GM23248 (cell line): ENCODE measurements around the gene EZR. TPM values are rescaled to one million over a fixed set of nuclear protein-coding genes. Genes with fewer than 3 reads are reported as not detected.

Experiments
- DNase-seq: peaks from one replicate; pipeline ENCODE4 v3.0.0-alpha.2; 2015
- H2AFZ ChIP-seq: fragments of 200-600 bp; sonication (generic); 2 replicates; pipeline ENCODE4 v1.6.1; 2016; ENCODE audit warnings: antibody characterized with exemption
- H3F3A ChIP-seq: fragments of 200-600 bp; sonication (generic); 2 replicates; pipeline ENCODE4 v1.6.1; 2016; ENCODE audit warnings: mild to moderate bottlenecking, antibody characterized with exemption, mixed run types; ENCODE audit not compliant: insufficient read depth
- H3K27ac ChIP-seq: fragments of 200-600 bp; sonication (generic); 2 replicates; pipeline ENCODE4 v1.5.1; 2016; ENCODE audit warnings: mild to moderate bottlenecking
- H3K27me3 ChIP-seq: fragments of 200-600 bp; sonication (generic); replicated peaks from 2 replicates; pipeline ENCODE4 v1.6.1; 2016; ENCODE audit warnings: mild to moderate bottlenecking; ENCODE audit not compliant: insufficient read depth
- H3K36me3 ChIP-seq: fragments of 200-600 bp; sonication (generic); 2 replicates; pipeline ENCODE4 v1.6.1; 2016; ENCODE audit warnings: low read depth, mild to moderate bottlenecking
- H3K4me1 ChIP-seq: fragments of 200-600 bp; sonication (generic); 2 replicates; pipeline ENCODE4 v1.6.1; 2016; ENCODE audit warnings: mild to moderate bottlenecking; ENCODE audit not compliant: insufficient read depth
- H3K4me2 ChIP-seq: fragments of 200-600 bp; sonication (generic); one replicate; pipeline ENCODE4 v1.6.1; 2016; ENCODE audit warnings: mild to moderate bottlenecking; ENCODE audit not compliant: unreplicated experiment
- H3K4me3 ChIP-seq: fragments of 200-600 bp; sonication (generic); 2 replicates; pipeline ENCODE4 v1.5.1; 2016; ENCODE audit warnings: mild to moderate bottlenecking
- H3K79me2 ChIP-seq: fragments of 200-600 bp; sonication (generic); 2 replicates; pipeline ENCODE4 v1.6.1; 2016; ENCODE audit warnings: mild to moderate bottlenecking; ENCODE audit not compliant: insufficient read depth
- H3K9ac ChIP-seq: fragments of 200-600 bp; sonication (generic); 2 replicates; pipeline ENCODE4 v1.6.1; 2016; ENCODE audit warnings: mild to moderate bottlenecking
- H3K9me2 ChIP-seq: fragments of 200-600 bp; sonication (generic); 2 replicates; pipeline ENCODE4 v1.6.1; 2016; ENCODE audit warnings: mixed run types, mild to moderate bottlenecking, moderate library complexity; ENCODE audit not compliant: insufficient read depth
- H3K9me3 ChIP-seq: fragments of 200-600 bp; sonication (generic); one replicate; pipeline ENCODE4 v1.6.1; 2017; ENCODE audit warnings: low read depth
- H4K20me1 ChIP-seq: fragments of 200-600 bp; sonication (generic); 2 replicates; pipeline ENCODE4 v1.6.0; 2016; ENCODE audit not compliant: insufficient read depth
- EZH2 ChIP-seq: fragments of 200-600 bp; sonication (generic); IDR thresholded peaks from 2 replicates; pipeline ENCODE4 v1.6.1; 2018; ENCODE audit warnings: antibody characterized with exemption, mild to moderate bottlenecking; ENCODE audit not compliant: insufficient read depth, poor library complexity, severe bottlenecking
- EZH2phosphoT487 ChIP-seq: fragments of 200-600 bp; sonication (generic); IDR thresholded peaks from 2 replicates; pipeline ENCODE4 v1.6.1; 2018; ENCODE audit warnings: antibody characterized with exemption, moderate library complexity, mild to moderate bottlenecking, low read depth; ENCODE audit not compliant: insufficient read depth
- WGBS, 2 experiments: methylation state at CpG; one replicate each; pipeline ENCODE4 v1.1.6; 2015 to 2017; ENCODE audit warnings: low lambda C conversion rate in 2 of 2, low coverage in 1 of 2; ENCODE audit errors: missing lambda C conversion rate in 2 of 2; 5-methylcytosine and 5-hydroxymethylcytosine counted together
- in situ Hi-C: fragments of 300-500 bp; cut with MboI; formaldehyde crosslinking; loops from 2 replicates; pipeline ENCODE4 v1.15.0; 2020
- polyA plus RNA-seq: library from polyadenylated mRNA; unstranded; fragments of >200 nt; fragmentation: Nextera tagmentation; extraction: Ambion mirVana; gene quantifications from 2 replicates; pipeline ENCODE4 v1.2.1, GENCODE V29; 2016
- total RNA-seq: library from RNA; depleted of rRNA; stranded (reverse); fragments of >200 nt; shearing (Covaris generic); gene quantifications from 2 replicates; pipeline ENCODE4 v1.2.3, GENCODE V29; 2014

Gene EZR
- total and polyA plus RNA-seq, 2 experiments from 2014 or later = 52.4 to 65.2 TPM

DNA sequence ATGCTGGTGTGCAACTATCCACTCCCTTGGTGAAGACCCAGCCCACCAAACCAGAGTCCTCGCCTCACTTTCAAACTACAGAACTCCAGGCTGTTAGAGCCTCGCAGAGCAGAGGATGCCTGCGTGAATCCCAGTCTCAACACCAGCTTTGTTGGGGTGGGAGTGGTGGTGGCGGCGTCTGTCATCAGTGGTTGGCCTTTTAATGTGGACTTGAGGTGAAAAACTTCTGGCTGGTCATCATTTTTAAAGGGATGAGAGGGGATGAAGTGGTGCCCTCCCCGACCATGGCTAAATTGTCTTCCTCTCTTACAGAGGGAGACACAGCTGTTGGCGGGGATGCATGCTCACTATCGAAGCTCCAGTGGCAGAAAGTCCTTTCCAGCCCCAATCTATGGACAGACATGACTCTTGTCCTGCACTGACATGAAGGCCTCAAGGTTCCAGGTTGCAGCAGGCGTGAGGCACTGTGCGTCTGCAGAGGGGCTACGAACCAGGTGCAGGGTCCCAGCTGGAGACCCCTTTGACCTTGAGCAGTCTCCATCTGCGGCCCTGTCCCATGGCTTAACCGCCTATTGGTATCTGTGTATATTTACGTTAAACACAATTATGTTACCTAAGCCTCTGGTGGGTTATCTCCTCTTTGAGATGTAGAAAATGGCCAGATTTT lies 54.9 kb downstream of the EZR start:
- Histone ChIP-seq H3K9me2 (no peaks in the 10 kb centered on the region), H4K20me1 (no peaks in the 10 kb centered on the region), H3K9me3 (no peaks in the 10 kb centered on the region), H3K4me3 (no peak overlapping the region), H3F3A (no peaks in the 10 kb centered on the region), H3K36me3 (0 out of 2 replicates have a peak, but pooled peaks cover 6% of the 10 kb centered on the region), H3K27ac (no peak overlapping the region), H2AFZ (no peak overlapping the region), H3K27me3 (no peaks in the 10 kb centered on the region), H3K79me2 (no peaks in the 10 kb centered on the region), H3K9ac (no peak overlapping the region), H3K4me1 (no peaks in the 10 kb centered on the region), H3K4me2 (no peak overlapping the region)
- in situ Hi-C loops = no loop called here
- TF ChIP-seq EZH2phosphoT487 (no peak), EZH2 (no peak)
- WGBS, 2 experiments = 95 to 96% methylated on average over 14 of the region's 14 CpGs
- DNase-seq = no peak

DNA sequence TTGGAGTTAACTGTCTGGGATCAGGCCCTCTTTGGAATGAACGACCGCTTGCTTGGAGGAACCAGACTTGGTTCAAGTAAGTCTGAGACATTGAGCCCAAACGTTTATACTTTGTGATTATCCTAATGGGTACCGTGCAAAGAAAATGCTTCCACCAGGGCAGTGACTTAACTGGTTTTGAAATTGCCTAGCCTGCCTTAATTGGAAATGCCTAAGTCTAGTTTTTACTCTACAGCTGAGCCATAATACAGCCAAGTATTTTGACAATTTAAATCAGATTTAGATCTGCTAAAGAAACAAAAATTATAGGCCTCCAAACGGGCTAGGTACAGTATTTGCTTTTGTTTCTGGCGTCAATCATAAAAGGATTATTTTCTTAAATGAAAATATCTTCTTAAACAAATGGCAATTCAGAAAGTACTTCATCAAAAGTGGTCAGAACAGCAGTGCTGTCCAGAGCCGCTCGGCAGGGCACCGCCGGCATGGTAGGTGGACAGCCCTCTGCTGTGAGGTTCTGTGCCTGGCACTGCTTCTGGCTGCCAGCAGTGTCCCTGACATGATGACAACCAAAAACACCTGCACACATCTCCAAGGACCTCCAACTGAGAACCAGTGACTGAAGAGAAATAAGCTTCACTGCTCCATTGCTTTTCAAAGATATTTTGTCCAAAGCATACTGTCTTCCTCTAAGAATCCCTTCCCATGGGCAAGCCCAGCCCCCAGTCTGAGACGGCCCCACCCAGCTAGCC lies 55.6 kb downstream of the EZR start:
- Histone ChIP-seq H3K4me3 (no peak overlapping the region), H3K27me3 (no peaks in the 10 kb centered on the region), H3K79me2 (no peaks in the 10 kb centered on the region), H2AFZ (no peak overlapping the region), H3K4me2 (no peak overlapping the region), H3K9me2 (no peaks in the 10 kb centered on the region), H3K9me3 (no peaks in the 10 kb centered on the region), H3K9ac (no peak overlapping the region), H3F3A (no peaks in the 10 kb centered on the region), H4K20me1 (no peaks in the 10 kb centered on the region), H3K4me1 (no peaks in the 10 kb centered on the region), H3K36me3 (0 out of 2 replicates have a peak, but pooled peaks cover 6% of the 10 kb centered on the region), H3K27ac (no peak overlapping the region)
- TF ChIP-seq EZH2 (no peak), EZH2phosphoT487 (no peak)
- WGBS, 2 experiments = 81 to 82% methylated on average over 11 of the region's 11 CpGs
- DNase-seq = no peak
- in situ Hi-C loops = no loop called here

DNA sequence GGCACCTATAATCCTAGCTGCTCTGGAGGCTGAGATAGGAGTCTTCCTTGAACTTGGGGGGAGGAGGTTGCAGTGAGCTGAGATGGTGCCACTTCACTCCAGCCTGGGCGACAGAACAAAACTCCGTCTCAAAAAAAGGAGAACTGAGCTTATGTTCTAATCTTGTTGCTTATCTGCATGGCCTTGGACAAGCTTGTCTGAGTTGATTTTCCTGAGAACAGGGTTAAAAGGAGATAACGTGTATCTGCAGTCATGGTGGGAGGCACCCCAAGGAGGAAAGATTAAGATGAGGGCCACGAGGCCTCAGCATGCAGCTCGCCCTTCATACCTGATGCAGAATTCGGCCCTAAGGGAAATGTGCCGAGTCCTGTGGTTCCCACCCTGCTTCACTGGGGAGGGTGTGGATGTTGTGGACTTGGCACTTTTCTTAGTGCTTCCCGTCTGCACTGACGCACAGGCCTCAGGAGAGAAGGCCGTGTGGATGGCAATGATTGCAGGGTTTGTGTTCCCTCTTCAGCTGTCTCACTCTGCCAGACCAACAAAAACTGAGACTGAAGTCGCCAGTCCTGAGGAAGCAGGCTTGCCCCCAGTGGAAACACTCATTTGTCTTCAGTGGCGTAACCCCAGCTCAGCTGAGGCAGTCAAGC lies 56.3 kb downstream of the EZR start:
- in situ Hi-C loops = no loop called here
- Histone ChIP-seq H3K27ac (no peak overlapping the region), H3K27me3 (no peaks in the 10 kb centered on the region), H2AFZ (no peak overlapping the region), H3K4me2 (no peak overlapping the region), H3K79me2 (no peaks in the 10 kb centered on the region), H4K20me1 (no peaks in the 10 kb centered on the region), H3K36me3 (0 out of 2 replicates have a peak, but pooled peaks cover 6% of the 10 kb centered on the region), H3K9me2 (no peaks in the 10 kb centered on the region), H3K4me1 (no peaks in the 10 kb centered on the region), H3K4me3 (no peak overlapping the region), H3K9ac (no peak overlapping the region), H3F3A (no peaks in the 10 kb centered on the region), H3K9me3 (no peaks in the 10 kb centered on the region)
- DNase-seq = no peak
- WGBS, 2 experiments = 93 to 94% methylated on average over 12 of the region's 12 CpGs
- no peak for TF ChIP-seq EZH2phosphoT487
- no peak for TF ChIP-seq EZH2

DNA sequence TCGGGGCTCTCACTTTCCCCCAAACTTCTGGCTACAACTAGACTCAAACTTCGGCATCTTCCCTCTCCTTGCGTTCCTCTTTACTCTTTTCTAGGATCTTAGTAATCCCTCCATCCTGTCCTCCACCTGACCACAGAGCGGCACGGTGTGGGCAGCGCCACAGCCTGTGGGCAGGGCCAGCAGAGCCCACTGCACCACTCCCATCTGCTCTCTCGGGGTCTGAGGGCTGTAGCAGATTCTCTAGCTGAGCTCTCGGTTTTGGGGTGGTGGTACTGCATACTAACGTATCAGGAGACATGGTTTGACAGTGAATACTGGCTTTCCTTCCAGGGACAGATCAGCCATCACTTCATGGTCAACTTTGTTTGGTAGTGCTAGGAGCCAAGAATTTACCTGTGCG lies 57.4 kb downstream of the EZR start:
- TF ChIP-seq EZH2phosphoT487 (no peak), EZH2 (no peak)
- Histone ChIP-seq H3K79me2 (no peaks in the 10 kb centered on the region), H2AFZ (no peak overlapping the region), H3F3A (no peaks in the 10 kb centered on the region), H4K20me1 (no peaks in the 10 kb centered on the region), H3K9me3 (no peaks in the 10 kb centered on the region), H3K4me2 (no peak overlapping the region), H3K4me3 (no peak overlapping the region), H3K9me2 (no peaks in the 10 kb centered on the region), H3K27ac (no peak overlapping the region), H3K27me3 (no peaks in the 10 kb centered on the region), H3K9ac (no peak overlapping the region), H3K36me3 (no peaks in the 10 kb centered on the region), H3K4me1 (no peaks in the 10 kb centered on the region)
- 95% methylated on average over 10 of the region's 10 CpGs for WGBS, 2 experiments
- in situ Hi-C loops = no loop called here
- no peak for DNase-seq
